Naive thymus-derived CD4-positive, alpha-beta T cell (primary cell): ENCODE results near the gene LPCAT1. TPM values are rescaled to one million over a fixed set of nuclear protein-coding genes. Genes with fewer than 3 reads are reported as not detected.
"Not testable (repeated sequence)": the region's sequence is repeated elsewhere in the genome, so short reads cannot be mapped to it uniquely, and the experiment has no call there.

Source experiments
- ATAC-seq: fragments of 150-1000 bp; cut with Tn5 transposase; 2 replicates; pipeline ENCODE4 v1.10.0; 2021; ENCODE audit warnings: mild to moderate bottlenecking, moderate library complexity
- CTCF ChIA-PET: fragments of 350-600 bp; sonication (Branson Sonifier 250); formaldehyde crosslinking; loops from one replicate; lab custom pipeline; 2021; ENCODE audit warnings: antibody characterized with exemption; lab: Charles Lee
- POLR2A ChIA-PET: fragments of 350-600 bp; sonication (Branson Sonifier 250); formaldehyde crosslinking; loops from one replicate; lab custom pipeline; 2021; ENCODE audit warnings: antibody characterized with exemption, inconsistent platforms; lab: Charles Lee
- DNase-seq, 9 donors: peaks; one replicate each; pipeline versions ENCODE4 v3.0.0 to v3.0.0-alpha.2; 2020 to 2022; ENCODE audit warnings: mixed read lengths in 1 of 9
- H3K27ac ChIP-seq: one replicate; pipeline ENCODE4 v1.7.0; 2013; ENCODE audit warnings: mild to moderate bottlenecking, low read depth, low read length, moderate library complexity
- H3K27me3 ChIP-seq, 2 donors: one replicate each; pipeline ENCODE4 v1.7.0; 2013; ENCODE audit warnings: low read length in 2 of 2, mild to moderate bottlenecking in 2 of 2, moderate library complexity in 2 of 2; ENCODE audit not compliant: control insufficient read depth in 2 of 2, insufficient read depth in 2 of 2
- H3K36me3 ChIP-seq, 3 experiments: 1 replicate in 2 of 3; 2 replicates in 1 of 3; pipeline ENCODE4 v1.7.0; 2013; ENCODE audit warnings: low read length in 3 of 3, mild to moderate bottlenecking in 3 of 3, moderate library complexity in 1 of 3; ENCODE audit not compliant: insufficient read depth in 3 of 3, control insufficient read depth in 2 of 3
- H3K4me1 ChIP-seq, 2 donors: one replicate each; pipeline ENCODE4 v1.7.0; 2013; ENCODE audit warnings: low read length in 2 of 2, mild to moderate bottlenecking in 2 of 2, moderate library complexity in 1 of 2; ENCODE audit not compliant: control insufficient read depth in 2 of 2, insufficient read depth in 2 of 2
- H3K4me3 ChIP-seq: 2 replicates; pipeline ENCODE4 v1.7.0; 2013; ENCODE audit warnings: mild to moderate bottlenecking, low read length
- H3K9me3 ChIP-seq, 3 experiments: 1 replicate in 2 of 3; 2 replicates in 1 of 3; pipeline ENCODE4 v1.7.0; 2013; ENCODE audit warnings: low read length in 3 of 3; ENCODE audit not compliant: control insufficient read depth in 2 of 3
- H3K27ac Mint-ChIP-seq, 9 donors: one replicate each; pipeline ENCODE4 v1.8.0; 2020 to 2022; ENCODE audit warnings: mixed read lengths in 9 of 9, mild to moderate bottlenecking in 8 of 9, moderate library complexity in 5 of 9, inconsistent platforms in 2 of 9
- H3K27me3 Mint-ChIP-seq, 5 donors: one replicate each; pipeline ENCODE4 v1.8.0; 2021 to 2022; ENCODE audit warnings: mixed read lengths in 5 of 5, mild to moderate bottlenecking in 1 of 5
- H3K36me3 Mint-ChIP-seq, 5 donors: one replicate each; pipeline ENCODE4 v1.8.0; 2020 to 2022; ENCODE audit warnings: mixed read lengths in 5 of 5, mild to moderate bottlenecking in 3 of 5, inconsistent platforms in 1 of 5
- H3K4me1 Mint-ChIP-seq, 7 donors: one replicate each; pipeline ENCODE4 v1.8.0; 2020 to 2022; ENCODE audit warnings: mixed read lengths in 7 of 7, mild to moderate bottlenecking in 3 of 7, inconsistent platforms in 1 of 7
- H3K4me3 Mint-ChIP-seq, 10 donors: one replicate each; pipeline ENCODE4 v1.8.0; 2020 to 2022; ENCODE audit warnings: mild to moderate bottlenecking in 10 of 10, mixed read lengths in 10 of 10, moderate library complexity in 6 of 10, inconsistent platforms in 2 of 10
- H3K9me3 Mint-ChIP-seq, 11 donors: one replicate each; pipeline ENCODE4 v1.8.0; 2020 to 2022; ENCODE audit warnings: mixed read lengths in 11 of 11, mild to moderate bottlenecking in 4 of 11, inconsistent platforms in 1 of 11, moderate library complexity in 1 of 11
- intact Hi-C, 2 donors: fragments of 100-400 bp; cut with micrococcal nuclease; formaldehyde crosslinking; loops; one replicate each; pipeline ENCODE4 v1.15.1; 2023
- polyA plus RNA-seq, 2 donors: library from polyadenylated mRNA; unstranded; fragments of 300-500 nt; fragmentation: Illumina TruSeq; gene quantifications; one replicate each; pipeline ENCODE4 v1.2.3, GENCODE V29; 2021
- total RNA-seq, 6 experiments: library from RNA in 5 of 6; stranded (reverse) in 5 of 6; gene quantifications; 1 replicate in 5 of 6; 2 replicates in 1 of 6; pipeline ENCODE4 v1.2.3 and lab custom pipeline; 2021 to 2026

Gene LPCAT1
- total and polyA plus RNA-seq, 7 experiments from 2014 or later = 9.9 to 89.4 (median 40.9) TPM

DNA sequence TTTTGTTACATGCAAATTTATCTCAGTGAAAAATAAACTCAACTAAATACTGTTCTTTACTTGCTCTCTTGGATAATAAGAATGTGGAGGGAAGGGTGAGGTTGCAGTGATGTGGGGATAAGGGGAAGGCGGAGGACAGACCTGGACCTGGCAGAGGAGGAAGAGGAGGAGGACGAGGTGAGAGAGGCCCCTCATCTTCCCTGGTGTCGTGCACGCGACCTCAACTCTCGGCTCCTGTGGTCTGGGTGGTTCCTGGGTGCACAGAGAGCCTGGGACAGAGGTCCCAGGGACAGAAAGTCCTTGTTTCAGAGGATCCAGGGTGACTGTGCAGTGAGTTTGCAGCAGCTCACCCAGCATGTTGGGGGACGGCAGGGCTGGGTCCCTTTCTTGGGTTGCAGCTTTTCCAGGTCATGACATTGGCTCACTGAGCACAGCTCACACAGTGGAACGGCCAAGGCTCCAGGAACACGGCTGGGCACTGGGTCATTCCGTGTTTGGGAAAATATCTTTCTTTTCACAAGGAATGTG lies 37.7 kb upstream of the LPCAT1 start:
- Mint-ChIP-seq H3K27me3 (peaks cover 5 to 26% (median 6%) of the 10 kb centered on the region in 5 donors), H3K27ac (no peak overlapping the region), H3K4me3 (no peak overlapping the region), H3K36me3 (no peaks in the 10 kb centered on the region), H3K4me1 (peaks cover 0 to 5% (median 2%) of the 10 kb centered on the region in 7 donors), H3K9me3 (peaks cover 0 to 2% (median 0%) of the 10 kb centered on the region in 11 donors)
- H3K9me3 ChIP-seq = no peaks in the 10 kb centered on the region
- H3K27me3 ChIP-seq = peaks cover 0 to 3% of the 10 kb centered on the region in 2 donors
- intact Hi-C loops = no loop called here
- H3K27ac ChIP-seq = no peak overlapping the region
- no peak for ATAC-seq
- ChIA-PET CTCF (no interaction called here), POLR2A (no interaction called here)
- no peak overlapping the region for H3K4me3 ChIP-seq
- no peaks in the 10 kb centered on the region for H3K4me1 ChIP-seq
- no peaks in the 10 kb centered on the region for H3K36me3 ChIP-seq
- no peak for DNase-seq

DNA sequence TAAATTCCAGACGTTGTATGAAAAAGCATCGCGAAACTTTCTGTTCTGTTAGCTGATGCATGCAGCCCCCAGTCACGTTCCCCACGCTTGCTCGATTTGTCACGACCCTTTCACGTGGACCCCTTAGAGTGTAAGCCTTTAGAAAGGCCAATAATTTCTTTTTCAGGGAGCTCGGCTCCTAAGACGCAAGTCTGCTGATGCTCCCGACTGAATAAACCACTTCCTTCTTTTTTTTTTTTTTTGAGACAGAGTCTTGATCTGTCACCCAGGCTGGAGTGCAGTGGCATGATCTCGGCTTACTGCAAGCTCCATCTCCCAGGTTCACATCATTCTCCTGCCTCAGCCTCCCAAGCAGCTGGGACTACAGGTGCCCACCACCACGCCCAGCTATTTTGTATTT lies 36.7 kb upstream of the LPCAT1 start:
- H3K27ac ChIP-seq, H3K4me3 Mint-ChIP-seq, H3K36me3 Mint-ChIP-seq, CTCF ChIA-PET, POLR2A ChIA-PET, H3K27me3 ChIP-seq, H3K36me3 ChIP-seq, DNase-seq, intact Hi-C loops, ATAC-seq, H3K9me3 Mint-ChIP-seq, H3K4me1 Mint-ChIP-seq, H3K4me3 ChIP-seq, H3K27ac Mint-ChIP-seq, H3K9me3 ChIP-seq, H3K4me1 ChIP-seq: not testable (repeated sequence)
- peaks cover 5 to 26% (median 6%) of the 10 kb centered on the region in 5 donors for H3K27me3 Mint-ChIP-seq

DNA sequence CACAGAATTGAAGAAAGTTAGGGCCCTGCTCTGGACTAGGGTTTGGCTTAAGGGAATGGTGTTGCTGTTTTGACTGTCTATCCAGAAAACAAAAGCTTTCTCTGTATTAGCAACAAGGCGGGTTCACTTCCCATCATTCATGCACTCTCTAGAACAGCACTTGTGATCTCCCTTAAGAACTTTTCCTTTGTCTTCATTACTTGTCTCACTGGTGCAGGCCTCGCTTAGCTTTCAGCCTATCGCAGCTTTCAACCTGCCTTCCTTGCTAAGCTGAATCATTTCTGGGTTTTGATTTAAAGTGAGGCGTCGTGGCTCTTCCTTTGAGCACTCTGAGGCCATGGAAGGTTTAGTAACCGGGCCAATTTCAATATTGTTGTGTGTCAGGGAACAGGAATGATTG lies 35.2 kb upstream of the LPCAT1 start:
- Histone ChIP-seq H3K27me3 (peaks cover 0 to 3% of the 10 kb centered on the region in 2 donors), H3K27ac (no peak overlapping the region), H3K36me3 (no peaks in the 10 kb centered on the region), H3K9me3 (no peaks in the 10 kb centered on the region), H3K4me1 (no peaks in the 10 kb centered on the region), H3K4me3 (no peak overlapping the region)
- no peak for DNase-seq
- H3K27ac Mint-ChIP-seq = no peak overlapping the region
- POLR2A ChIA-PET = no interaction called here
- peaks cover 0 to 5% (median 0%) of the 10 kb centered on the region in 7 donors for H3K4me1 Mint-ChIP-seq
- H3K4me3 Mint-ChIP-seq = no peak overlapping the region
- no peaks in the 10 kb centered on the region for H3K36me3 Mint-ChIP-seq
- H3K9me3 Mint-ChIP-seq = peaks cover 0 to 2% (median 0%) of the 10 kb centered on the region in 11 donors
- ATAC-seq = no peak
- H3K27me3 Mint-ChIP-seq = peaks cover 5 to 31% (median 6%) of the 10 kb centered on the region in 5 donors
- CTCF ChIA-PET = no interaction called here
- intact Hi-C loops = no loop called here

DNA sequence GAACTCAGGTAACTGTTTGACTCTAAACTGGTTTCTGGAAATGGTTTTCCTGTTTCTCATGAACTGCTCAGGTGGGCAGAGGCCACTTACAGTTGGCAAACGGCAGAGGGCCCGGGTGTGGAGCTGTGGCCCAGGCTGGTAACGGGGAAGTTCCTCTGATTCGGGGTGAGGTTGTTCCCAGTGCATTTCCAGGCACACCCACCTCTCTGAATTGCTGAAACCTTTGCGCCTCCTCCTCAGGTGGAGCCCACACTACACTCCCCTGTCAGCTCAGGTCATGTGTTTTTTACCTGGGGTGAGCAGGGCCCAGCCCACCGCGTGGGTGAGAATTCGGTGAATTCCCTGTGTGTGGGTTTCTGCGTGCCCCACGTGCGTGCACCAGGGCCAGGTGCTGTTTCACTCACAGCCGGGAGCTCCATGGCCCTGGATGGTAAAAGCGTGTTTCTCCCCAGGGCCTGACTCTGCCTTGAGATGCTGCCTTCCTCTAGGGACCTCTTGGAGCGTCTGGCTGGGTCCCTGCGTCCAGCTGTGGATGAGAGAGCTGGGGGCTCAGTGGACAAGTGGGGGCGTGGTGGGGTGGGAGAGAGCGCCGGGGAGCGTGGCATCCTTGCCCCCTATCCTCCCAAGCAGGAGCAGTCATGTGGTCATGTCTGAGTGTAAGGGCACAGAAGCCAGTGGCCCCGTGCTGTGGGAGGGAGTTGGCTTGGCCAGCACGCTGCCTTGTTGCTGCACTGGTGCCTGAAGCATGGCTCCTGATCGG lies 33.5 kb upstream of the LPCAT1 start:
- Histone ChIP-seq H3K27me3 (peaks cover 0 to 3% of the 10 kb centered on the region in 2 donors), H3K27ac (no peak overlapping the region), H3K9me3 (no peaks in the 10 kb centered on the region), H3K4me3 (no peak overlapping the region), H3K4me1 (no peaks in the 10 kb centered on the region), H3K36me3 (no peaks in the 10 kb centered on the region)
- Mint-ChIP-seq H3K36me3 (no peaks in the 10 kb centered on the region), H3K4me1 (peaks cover 0 to 5% (median 0%) of the 10 kb centered on the region in 7 donors), H3K27ac (no peak overlapping the region), H3K27me3 (peaks cover 5 to 31% (median 6%) of the 10 kb centered on the region in 5 donors), H3K9me3 (peaks cover 0 to 2% (median 0%) of the 10 kb centered on the region in 11 donors), H3K4me3 (no peak overlapping the region)
- intact Hi-C loops = no loop called here
- DNase-seq (no peak), ATAC-seq (no peak)
- ChIA-PET POLR2A (no interaction called here), CTCF (no interaction called here)

DNA sequence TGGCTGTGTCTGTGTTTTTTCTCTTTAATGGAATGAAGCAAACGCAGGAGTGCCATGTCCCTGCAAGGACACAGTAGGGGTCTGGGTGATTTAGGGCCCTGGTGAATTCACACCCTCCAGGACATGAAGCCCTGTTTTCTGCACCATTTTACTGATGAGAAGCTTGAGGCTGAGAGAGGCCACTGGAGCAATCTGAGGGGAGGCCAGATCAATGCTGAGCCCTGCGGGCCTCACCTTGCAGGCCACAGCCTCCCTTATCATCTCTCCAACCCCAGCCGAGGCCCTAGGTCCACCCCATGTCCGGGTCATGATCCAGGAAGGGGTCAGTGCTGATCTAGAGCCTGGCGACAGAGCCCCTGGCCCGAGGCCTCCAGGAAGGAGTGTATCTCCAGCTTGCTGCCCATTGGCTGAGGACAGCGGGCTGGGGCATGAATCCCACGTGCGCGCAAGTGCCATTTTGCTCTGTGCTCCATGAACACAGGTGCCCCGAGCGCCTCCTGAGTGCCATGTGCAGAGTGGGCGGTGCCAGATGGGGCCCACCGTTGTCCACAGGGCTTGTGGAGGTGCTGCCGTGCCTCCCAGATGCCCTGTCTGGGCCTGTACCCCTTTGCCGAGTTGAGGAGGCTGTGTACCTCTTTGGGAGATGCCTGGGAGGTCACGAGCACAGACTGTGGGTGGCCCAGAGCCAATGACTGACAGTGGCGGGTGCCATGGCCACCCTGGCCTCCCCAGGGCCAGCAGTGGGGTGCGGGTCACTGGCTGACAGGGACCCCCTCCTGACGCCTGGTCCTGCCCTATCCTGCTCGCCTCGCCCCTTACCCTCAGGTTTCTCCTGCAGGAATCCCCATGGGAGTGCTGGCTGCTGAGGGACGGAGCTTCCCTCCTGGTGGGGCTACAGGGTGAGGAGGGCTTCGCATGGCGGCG lies 32.3 kb upstream of the LPCAT1 start:
- POLR2A ChIA-PET = no interaction called here

DNA sequence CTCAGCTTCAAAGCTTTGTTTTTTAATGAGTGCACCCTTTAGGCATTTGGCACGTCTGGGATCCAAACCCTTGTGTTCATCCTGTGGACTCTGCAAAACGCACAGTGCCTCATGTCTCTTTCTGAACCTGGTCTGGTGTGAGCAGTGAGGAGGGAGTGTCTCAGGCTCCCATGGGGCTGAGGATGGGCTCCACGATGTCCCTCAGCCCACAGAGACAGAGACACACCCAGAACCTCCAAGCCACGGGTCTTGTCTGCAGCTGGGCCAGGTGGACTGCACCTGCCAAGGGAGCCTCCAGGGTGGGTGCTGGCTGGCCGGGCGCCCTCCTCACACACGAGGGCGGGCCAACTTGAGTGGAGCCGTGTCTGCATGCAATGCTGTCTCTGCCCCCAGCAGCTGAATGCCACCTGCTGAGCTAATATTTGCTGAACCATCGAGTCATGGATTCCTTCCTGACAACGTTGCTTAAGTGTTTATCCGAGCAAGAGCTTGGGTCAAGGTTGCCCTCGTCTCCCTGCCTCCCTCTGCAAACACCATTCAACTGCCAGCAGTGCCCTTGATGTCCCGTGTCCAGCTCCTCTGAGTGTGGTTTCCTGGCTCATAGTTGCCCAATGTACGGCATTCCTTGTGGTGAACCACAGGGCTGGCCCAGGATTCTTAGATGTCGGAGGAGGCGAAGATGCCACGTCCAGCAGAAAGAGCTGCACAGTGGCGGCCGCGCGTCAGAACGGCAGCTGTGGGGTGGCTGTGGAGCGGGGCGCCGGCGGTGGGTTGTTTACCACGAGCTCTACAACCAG lies 31.4 kb upstream of the LPCAT1 start:
- CTCF ChIA-PET = no interaction called here
- peaks cover 0 to 5% (median 2%) of the 10 kb centered on the region in 7 donors for H3K4me1 Mint-ChIP-seq
- Histone ChIP-seq H3K27me3 (peaks cover 0 to 3% of the 10 kb centered on the region in 2 donors), H3K36me3 (no peaks in the 10 kb centered on the region), H3K4me3 (no peak overlapping the region), H3K4me1 (no peaks in the 10 kb centered on the region), H3K9me3 (no peaks in the 10 kb centered on the region), H3K27ac (no peak overlapping the region)
- intact Hi-C loops = no loop called here
- peaks cover 3 to 23% (median 5%) of the 10 kb centered on the region in 5 donors for H3K27me3 Mint-ChIP-seq
- POLR2A ChIA-PET = no interaction called here
- peak; percentile 27 for ATAC-seq
- peaks cover 0 to 1% (median 0%) of the 10 kb centered on the region in 11 donors for H3K9me3 Mint-ChIP-seq
- no peaks in the 10 kb centered on the region for H3K36me3 Mint-ChIP-seq
- no peak overlapping the region for H3K4me3 Mint-ChIP-seq
- no peak overlapping the region for H3K27ac Mint-ChIP-seq
- no peak for DNase-seq

More for the DNA sequence above, 32.3 kb upstream of the LPCAT1 start:
- ATAC-seq (no peak), DNase-seq (no peak)
- H3K36me3 ChIP-seq = no peaks in the 10 kb centered on the region
- Mint-ChIP-seq H3K4me3 (no peak overlapping the region), H3K27ac (no peak overlapping the region), H3K27me3 (peaks cover 5 to 31% (median 5%) of the 10 kb centered on the region in 5 donors), H3K36me3 (no peaks in the 10 kb centered on the region), H3K4me1 (peaks cover 0 to 5% (median 2%) of the 10 kb centered on the region in 7 donors), H3K9me3 (peaks cover 0 to 2% (median 0%) of the 10 kb centered on the region in 11 donors)
- intact Hi-C loops = no loop called here
- CTCF ChIA-PET = no interaction called here
- no peak overlapping the region for H3K27ac ChIP-seq
- H3K9me3 ChIP-seq = no peaks in the 10 kb centered on the region
- peaks cover 0 to 3% of the 10 kb centered on the region in 2 donors for H3K27me3 ChIP-seq
- no peak overlapping the region for H3K4me3 ChIP-seq
- H3K4me1 ChIP-seq = no peaks in the 10 kb centered on the region
